ENCODE measurements around the gene RAP1A. TPM values are rescaled to one million over a fixed set of nuclear protein-coding genes. Genes with fewer than 3 reads are reported as not detected.

Gene RAP1A
- total RNA-seq, 1 experiment from 2014 or later, result 37.1 TPM

DNA sequence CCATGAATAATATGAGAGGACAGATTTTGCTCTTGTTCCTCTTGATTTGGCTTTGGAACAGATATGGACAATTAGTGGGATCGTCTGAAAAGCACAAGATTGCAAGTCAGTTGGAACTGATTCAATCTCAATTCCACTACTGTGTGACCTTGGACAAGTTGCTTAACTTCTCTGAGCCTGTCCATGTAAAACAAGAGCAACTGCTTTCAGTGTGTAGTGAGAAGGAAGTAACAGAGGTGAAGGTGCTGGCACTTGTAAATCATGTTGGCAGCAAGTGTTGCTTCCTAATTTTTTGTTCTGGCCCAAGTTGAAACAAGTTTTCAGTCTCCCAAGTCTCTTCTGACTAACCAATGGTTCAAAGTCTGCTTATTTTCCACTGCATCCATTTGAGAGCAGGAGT lies 104.3 kb downstream of the RAP1A start:
- Histone ChIP-seq H3K27me3 (ENCODE audit: control insufficient read depth, insufficient read depth, low read length) (no peaks in the 10 kb centered on the region), H3K4me1 (ENCODE audit: control insufficient read depth, insufficient read depth, low read length) (no peaks in the 10 kb centered on the region), H3K36me3 (ENCODE audit: control insufficient read depth, insufficient read depth, low read length) (no peaks in the 10 kb centered on the region), H3K9me3 (ENCODE audit: control insufficient read depth, insufficient read depth, low read depth, low read length) (no peaks in the 10 kb centered on the region), H3K4me3 (ENCODE audit: low read depth in 2 of 2, low read length in 2 of 2) (no peak overlapping the region), H3K27ac (ENCODE audit: low read length) (no peak overlapping the region)
- ATAC-seq, result no peak
- no peak for DNase-seq (ENCODE audit: low read depth, low spot score)
- in situ Hi-C loops (cut with HindIII; ENCODE audit: low pct_unique_long_range_greater_than_20kb, low sequenced_read_pairs) (no loop called here), intact Hi-C loops (cut with micrococcal nuclease; ENCODE audit: unreplicated experiment) (no loop called here)
- POLR2A ChIA-PET, result no interaction called here
- CTCF ChIA-PET, result no interaction called here
- TF ChIP-seq SIN3A (IDR thresholded peaks at IDR 0.05; ENCODE audit: borderline replicate concordance, insufficient read depth, low read depth, low read length), result no peak
- no peak for TF ChIP-seq REST (IDR thresholded peaks at IDR 0.05; ENCODE audit: insufficient read depth in 1 of 2, low read depth in 2 of 2, low read length in 1 of 2)
- no peak for TF ChIP-seq POLR2AphosphoS5 (IDR thresholded peaks at IDR 0.05; ENCODE audit: low read depth, low read length)
- TF ChIP-seq, protein P1, sequence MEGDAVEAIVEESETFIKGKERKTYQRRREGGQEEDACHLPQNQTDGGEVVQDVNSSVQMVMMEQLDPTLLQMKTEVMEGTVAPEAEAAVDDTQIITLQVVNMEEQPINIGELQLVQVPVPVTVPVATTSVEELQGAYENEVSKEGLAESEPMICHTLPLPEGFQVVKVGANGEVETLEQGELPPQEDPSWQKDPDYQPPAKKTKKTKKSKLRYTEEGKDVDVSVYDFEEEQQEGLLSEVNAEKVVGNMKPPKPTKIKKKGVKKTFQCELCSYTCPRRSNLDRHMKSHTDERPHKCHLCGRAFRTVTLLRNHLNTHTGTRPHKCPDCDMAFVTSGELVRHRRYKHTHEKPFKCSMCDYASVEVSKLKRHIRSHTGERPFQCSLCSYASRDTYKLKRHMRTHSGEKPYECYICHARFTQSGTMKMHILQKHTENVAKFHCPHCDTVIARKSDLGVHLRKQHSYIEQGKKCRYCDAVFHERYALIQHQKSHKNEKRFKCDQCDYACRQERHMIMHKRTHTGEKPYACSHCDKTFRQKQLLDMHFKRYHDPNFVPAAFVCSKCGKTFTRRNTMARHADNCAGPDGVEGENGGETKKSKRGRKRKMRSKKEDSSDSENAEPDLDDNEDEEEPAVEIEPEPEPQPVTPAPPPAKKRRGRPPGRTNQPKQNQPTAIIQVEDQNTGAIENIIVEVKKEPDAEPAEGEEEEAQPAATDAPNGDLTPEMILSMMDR (IDR thresholded peaks at IDR 0.05), result no peak
- no peak for TF ChIP-seq TCF7L2 (IDR thresholded peaks at IDR 0.05; ENCODE audit: low read depth, low read length)
- no TSS peak for BruUV-seq (replicated peaks)

DNA sequence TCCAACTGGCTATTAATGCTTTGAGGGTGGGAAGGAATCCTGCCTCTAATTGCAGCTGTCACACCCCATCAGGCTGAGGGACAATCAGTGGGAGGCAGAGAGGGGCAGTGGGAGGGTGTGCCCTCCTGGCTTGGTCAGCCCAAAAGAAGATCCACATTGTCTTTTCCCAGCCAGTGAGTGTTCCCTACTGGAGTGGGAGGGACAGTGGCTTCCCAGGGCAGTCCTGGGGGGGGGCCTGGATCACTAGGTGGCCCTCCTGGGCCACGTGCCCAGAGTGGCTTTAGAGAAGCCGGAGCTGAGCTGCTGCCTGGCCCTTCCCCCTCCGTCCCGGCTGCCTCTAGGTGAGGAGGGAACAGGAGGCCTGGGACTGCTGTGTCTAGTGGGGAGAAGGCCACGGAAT lies 105.6 kb downstream of the RAP1A start:
- DNase-seq (ENCODE audit: low read depth, low spot score), result no peak

More for the DNA sequence above, 105.6 kb downstream of the RAP1A start:
- POLR2A ChIA-PET, result no interaction called here
- H3K4me1 ChIP-seq (ENCODE audit: control insufficient read depth, insufficient read depth, low read length), result no peaks in the 10 kb centered on the region
- no peak overlapping the region for H3K4me3 ChIP-seq (ENCODE audit: low read depth in 2 of 2, low read length in 2 of 2)
- no peak overlapping the region for H3K27ac ChIP-seq (ENCODE audit: low read length)
- no peak for ATAC-seq
- no peaks in the 10 kb centered on the region for H3K36me3 ChIP-seq (ENCODE audit: control insufficient read depth, insufficient read depth, low read length)
- intact Hi-C loops (cut with micrococcal nuclease; ENCODE audit: unreplicated experiment), result no loop called here
- no peaks in the 10 kb centered on the region for H3K9me3 ChIP-seq (ENCODE audit: control insufficient read depth, insufficient read depth, low read depth, low read length)
- TF ChIP-seq, protein P1 (IDR thresholded peaks at IDR 0.05), result no peak
- TF ChIP-seq REST (IDR thresholded peaks at IDR 0.05; ENCODE audit: insufficient read depth in 1 of 2, low read depth in 2 of 2, low read length in 1 of 2) (no peak), SIN3A (IDR thresholded peaks at IDR 0.05; ENCODE audit: borderline replicate concordance, insufficient read depth, low read depth, low read length) (no peak), TCF7L2 (IDR thresholded peaks at IDR 0.05; ENCODE audit: low read depth, low read length) (no peak), POLR2AphosphoS5 (IDR thresholded peaks at IDR 0.05; ENCODE audit: low read depth, low read length) (no peak)
- no TSS peak for BruUV-seq (replicated peaks)
- CTCF ChIA-PET, result interaction anchor here (0.6 kb wide), 2 partner anchors 243 to 246 kb away, joined by 5 to 12 read pairs; no protein-coding TSS in a partner anchor
- in situ Hi-C loops (cut with HindIII; ENCODE audit: low pct_unique_long_range_greater_than_20kb, low sequenced_read_pairs), result no loop called here
- no peaks in the 10 kb centered on the region for H3K27me3 ChIP-seq (ENCODE audit: control insufficient read depth, insufficient read depth, low read length)
